HEK293 (cell line): ENCODE measurements around the gene CHAC1.

ENCODE experiments used
- BCL11A ChIP-seq: fragments of 450-650 bp; formaldehyde crosslinking; IDR thresholded peaks from 2 replicates; pipeline ENCODE4 v1.5.1; 2016; ENCODE audit warnings: low read depth, missing biosample characterization, missing genetic modification characterization
- BCL11B ChIP-seq: fragments of 450-650 bp; formaldehyde crosslinking; IDR thresholded peaks from 2 replicates; pipeline ENCODE4 v1.5.1; 2016; ENCODE audit warnings: low read depth, missing biosample characterization, missing genetic modification characterization
- CTCF ChIP-seq: fragments of 450-650 bp; formaldehyde crosslinking; IDR thresholded peaks from 2 replicates; pipeline ENCODE4 v1.5.1; 2016; ENCODE audit warnings: missing biosample characterization, missing genetic modification characterization
- GLIS1 ChIP-seq: fragments of 450-650 bp; formaldehyde crosslinking; IDR thresholded peaks from 2 replicates; pipeline ENCODE4 v1.5.1; 2016; ENCODE audit warnings: missing biosample characterization, missing genetic modification characterization
- HOXD13 ChIP-seq: sonication (generic); formaldehyde crosslinking; IDR thresholded peaks from 2 replicates; pipeline ENCODE4 v1.8.0; 2022; ENCODE audit warnings: missing genetic modification reagents, borderline replicate concordance
- KLF10 ChIP-seq: fragments of 450-650 bp; IDR thresholded peaks from 2 replicates; pipeline ENCODE4 v1.5.1; 2018; ENCODE audit warnings: missing biosample characterization, mild to moderate bottlenecking, missing genetic modification characterization
- KLF16 ChIP-seq: fragments of 450-650 bp; formaldehyde crosslinking; IDR thresholded peaks from 2 replicates; pipeline ENCODE4 v1.5.1; 2017; ENCODE audit warnings: missing biosample characterization, missing genetic modification characterization
- KLF17 ChIP-seq: fragments of 450-650 bp; formaldehyde crosslinking; IDR thresholded peaks from 2 replicates; pipeline ENCODE4 v1.5.1; 2016; ENCODE audit warnings: missing biosample characterization, missing genetic modification characterization
- KLF7 ChIP-seq: fragments of 450-650 bp; formaldehyde crosslinking; IDR thresholded peaks from 2 replicates; pipeline ENCODE4 v1.5.1; 2016; ENCODE audit warnings: missing biosample characterization, missing genetic modification characterization, borderline replicate concordance
- KLF8 ChIP-seq: fragments of 450-650 bp; formaldehyde crosslinking; IDR thresholded peaks from 2 replicates; pipeline ENCODE4 v1.5.1; 2016; ENCODE audit warnings: missing biosample characterization, missing genetic modification characterization
- PBX3 ChIP-seq: sonication (generic); formaldehyde crosslinking; IDR thresholded peaks from 2 replicates; pipeline ENCODE4 v1.8.1; 2022; ENCODE audit warnings: mild to moderate bottlenecking, moderate library complexity, missing genetic modification reagents
- REPIN1 ChIP-seq: fragments of 450-650 bp; formaldehyde crosslinking; IDR thresholded peaks from 2 replicates; pipeline ENCODE4 v1.5.1; 2017; ENCODE audit warnings: missing biosample characterization, missing genetic modification characterization, low read depth
- SP3 ChIP-seq: fragments of 450-650 bp; formaldehyde crosslinking; IDR thresholded peaks from 2 replicates; pipeline ENCODE4 v1.5.1; 2016; ENCODE audit warnings: missing biosample characterization, missing genetic modification characterization
- ZBTB1 ChIP-seq: fragments of 450-650 bp; formaldehyde crosslinking; IDR thresholded peaks from 2 replicates; pipeline ENCODE4 v1.5.1; 2016; ENCODE audit warnings: missing biosample characterization, missing genetic modification characterization
- ZBTB11 ChIP-seq: fragments of 450-650 bp; formaldehyde crosslinking; conservative IDR thresholded peaks from 2 replicates; pipeline ENCODE4 v1.5.1; 2016; ENCODE audit warnings: low read depth, missing biosample characterization, missing genetic modification characterization
- ZBTB17 ChIP-seq: fragments of 450-650 bp; formaldehyde crosslinking; IDR thresholded peaks from 2 replicates; pipeline ENCODE4 v1.5.1; 2016; ENCODE audit warnings: missing biosample characterization, missing genetic modification characterization
- ZBTB26 ChIP-seq: fragments of 450-650 bp; formaldehyde crosslinking; optimal IDR thresholded peaks from 2 replicates; pipeline ENCODE3; 2016; ENCODE audit warnings: missing biosample characterization, mild to moderate bottlenecking, missing genetic modification characterization
- ZNF132 ChIP-seq: fragments of 450-650 bp; formaldehyde crosslinking; IDR thresholded peaks from 2 replicates; pipeline ENCODE4 v1.5.1; 2017; ENCODE audit warnings: missing biosample characterization, missing genetic modification characterization, borderline replicate concordance
- ZNF146 ChIP-seq: fragments of 450-650 bp; formaldehyde crosslinking; IDR thresholded peaks from 2 replicates; pipeline ENCODE4 v1.5.1; 2016; ENCODE audit warnings: missing biosample characterization, missing genetic modification characterization
- ZNF169 ChIP-seq: fragments of 450-650 bp; formaldehyde crosslinking; IDR thresholded peaks from 2 replicates; pipeline ENCODE4 v1.5.1; 2016; ENCODE audit warnings: missing biosample characterization, missing genetic modification characterization
- ZNF184 ChIP-seq: fragments of 450-650 bp; IDR thresholded peaks from 2 replicates; pipeline ENCODE4 v1.5.1; 2018; ENCODE audit warnings: missing biosample characterization, mild to moderate bottlenecking, missing genetic modification characterization
- ZNF211 ChIP-seq: fragments of 450-650 bp; formaldehyde crosslinking; IDR thresholded peaks from 2 replicates; pipeline ENCODE4 v1.5.1; 2016; ENCODE audit warnings: low read depth, missing biosample characterization, missing genetic modification characterization
- ZNF426 ChIP-seq: fragments of 450-650 bp; formaldehyde crosslinking; IDR thresholded peaks from 2 replicates; pipeline ENCODE4 v1.5.1; 2017; ENCODE audit warnings: missing biosample characterization, missing genetic modification characterization, mild to moderate bottlenecking, inconsistent platforms, moderate library complexity
- ZNF621 ChIP-seq: fragments of 450-650 bp; formaldehyde crosslinking; IDR thresholded peaks from 2 replicates; pipeline ENCODE4 v1.5.1; 2017; ENCODE audit warnings: missing biosample characterization, missing genetic modification characterization
- ZNF639 ChIP-seq: fragments of 450-650 bp; formaldehyde crosslinking; IDR thresholded peaks from 2 replicates; pipeline ENCODE4 v1.5.1; 2016; ENCODE audit warnings: missing biosample characterization, missing genetic modification characterization
- ZNF664 ChIP-seq: fragments of 450-650 bp; formaldehyde crosslinking; IDR thresholded peaks from 2 replicates; pipeline ENCODE4 v1.5.1; 2016; ENCODE audit warnings: missing biosample characterization, missing genetic modification characterization
- ZNF677 ChIP-seq: fragments of 450-650 bp; IDR thresholded peaks from 2 replicates; pipeline ENCODE4 v1.5.0; 2018; ENCODE audit warnings: missing biosample characterization, mild to moderate bottlenecking, missing genetic modification characterization, moderate library complexity
- ZNF776 ChIP-seq: fragments of 450-650 bp; formaldehyde crosslinking; IDR thresholded peaks from 2 replicates; pipeline ENCODE4 v1.5.0; 2017; ENCODE audit warnings: missing biosample characterization, missing genetic modification characterization, borderline replicate concordance
- ZNF791 ChIP-seq: fragments of 450-650 bp; formaldehyde crosslinking; IDR thresholded peaks from 2 replicates; pipeline ENCODE4 v1.5.1; 2016; ENCODE audit warnings: missing biosample characterization, missing genetic modification characterization

CHAC1 gene

GRCh38 chr15:40930430-40931299, 22.6 kb upstream of the CHAC1 start (continued):
- TF ChIP-seq ZBTB26 (peak; percentile 44), ZNF426 (tag by site-specific recombination) (no peak), ZNF677 (tag by site-specific recombination) (no peak), ZBTB17 (tag by site-specific recombination) (peak; percentile 85), ZNF169 (tag by site-specific recombination) (no peak), ZNF791 (tag by site-specific recombination) (no peak), KLF10 (tag by site-specific recombination) (no peak), HOXD13 (CRISPR knock-in tag) (no peak), GLIS1 (peak; percentile 73), ZNF184 (tag by site-specific recombination) (no peak), KLF7 (tag by site-specific recombination) (0 out of 2 replicates have a peak, but pooled peaks have one; percentile 42), KLF8 (peak; percentile 82), BCL11B (tag by site-specific recombination) (0 out of 2 replicates have a peak, but pooled peaks have one; percentile 14), ZNF639 (tag by site-specific recombination) (no peak), ZNF776 (tag by site-specific recombination) (no peak), ZNF664 (tag by site-specific recombination) (peak; percentile 24; the same call in 1 of the 2 replicates), KLF16 (peak; percentile 79), ZNF132 (tag by site-specific recombination) (no peak), ZNF146 (no peak), ZBTB1 (no peak), BCL11A (peak; percentile 39; the same call in 1 of the 2 replicates), REPIN1 (0 out of 2 replicates have a peak, but pooled peaks have one; percentile 38), KLF17 (peak; percentile 72), SP3 (peak; percentile 48), CTCF (tag by site-specific recombination) (peak; percentile 95), ZBTB11 (no peak; the same call in 1 of the 2 replicates), ZNF211 (tag by site-specific recombination) (no peak), PBX3 (no peak), ZNF621 (tag by site-specific recombination) (no peak)
